ENCODE measurements around the gene PARP9.
A peak's percentile ranks its signal among the peaks of the same experiment; 100 is the strongest.

The PARP9 gene

GRCh38 chr3:122589297-122589696 lies 25.2 kb upstream of the PARP9 start:
- H3K36me3 ChIP-seq (ENCODE audit: insufficient read depth, low read length), result no peaks in the 10 kb centered on the region
- no peaks in the 10 kb centered on the region for H3K4me1 ChIP-seq (ENCODE audit: insufficient read depth, low read length)
- no peak overlapping the region for H3K9ac ChIP-seq (ENCODE audit: low read length)
- no peaks in the 10 kb centered on the region for H3K9me3 ChIP-seq (ENCODE audit: low read length)
- H3K27ac ChIP-seq (ENCODE audit: low read depth, low read length), result no peak overlapping the region
- no peak overlapping the region for H3K4me3 ChIP-seq (ENCODE audit: low read depth in 1 of 2, low read length in 2 of 2)
- H3K27me3 ChIP-seq (ENCODE audit: control insufficient read depth in 1 of 2, insufficient read depth in 2 of 2, low read length in 2 of 2), result no peaks in the 10 kb centered on the region

GRCh38 chr3:122587572-122587971 lies 23.5 kb upstream of the PARP9 start:
- H3K27ac ChIP-seq (ENCODE audit: low read depth, low read length), result no peak overlapping the region
- no peaks in the 10 kb centered on the region for H3K27me3 ChIP-seq (ENCODE audit: control insufficient read depth in 1 of 2, insufficient read depth in 2 of 2, low read length in 2 of 2)
- no peaks in the 10 kb centered on the region for H3K4me1 ChIP-seq (ENCODE audit: insufficient read depth, low read length)
- H3K4me3 ChIP-seq (ENCODE audit: low read depth in 1 of 2, low read length in 2 of 2), result no peak overlapping the region
- no peaks in the 10 kb centered on the region for H3K9me3 ChIP-seq (ENCODE audit: low read length)
- no peaks in the 10 kb centered on the region for H3K36me3 ChIP-seq (ENCODE audit: insufficient read depth, low read length)
- no peak overlapping the region for H3K9ac ChIP-seq (ENCODE audit: low read length)

GRCh38 chr3:122586773-122587485 lies 22.8 kb upstream of the PARP9 start:
- no peak overlapping the region for H3K9ac ChIP-seq (ENCODE audit: low read length)
- no peak overlapping the region for H3K4me3 ChIP-seq (ENCODE audit: low read depth in 1 of 2, low read length in 2 of 2)
- H3K27me3 ChIP-seq (ENCODE audit: control insufficient read depth in 1 of 2, insufficient read depth in 2 of 2, low read length in 2 of 2), result no peaks in the 10 kb centered on the region
- no peaks in the 10 kb centered on the region for H3K4me1 ChIP-seq (ENCODE audit: insufficient read depth, low read length)
- H3K27ac ChIP-seq (ENCODE audit: low read depth, low read length), result no peak overlapping the region
- peaks cover 6% of the 10 kb centered on the region for H3K9me3 ChIP-seq (ENCODE audit: low read length)
- H3K36me3 ChIP-seq (ENCODE audit: insufficient read depth, low read length), result no peaks in the 10 kb centered on the region

GRCh38 chr3:122586098-122586497 lies 22.0 kb upstream of the PARP9 start:
- H3K9ac ChIP-seq (ENCODE audit: low read length), result no peak overlapping the region
- no peaks in the 10 kb centered on the region for H3K27me3 ChIP-seq (ENCODE audit: control insufficient read depth in 1 of 2, insufficient read depth in 2 of 2, low read length in 2 of 2)
- no peak overlapping the region for H3K27ac ChIP-seq (ENCODE audit: low read depth, low read length)
- no peaks in the 10 kb centered on the region for H3K4me1 ChIP-seq (ENCODE audit: insufficient read depth, low read length)
- H3K9me3 ChIP-seq (ENCODE audit: low read length), result peaks cover 6% of the 10 kb centered on the region
- H3K4me3 ChIP-seq (ENCODE audit: low read depth in 1 of 2, low read length in 2 of 2), result no peak overlapping the region
- no peaks in the 10 kb centered on the region for H3K36me3 ChIP-seq (ENCODE audit: insufficient read depth, low read length)

GRCh38 chr3:122582390-122582789 lies 18.3 kb upstream of the PARP9 start:
- H3K27ac ChIP-seq (ENCODE audit: low read depth, low read length), result no peak overlapping the region
- no peaks in the 10 kb centered on the region for H3K4me1 ChIP-seq (ENCODE audit: insufficient read depth, low read length)
- H3K36me3 ChIP-seq (ENCODE audit: insufficient read depth, low read length), result no peaks in the 10 kb centered on the region
- no peak overlapping the region for H3K9ac ChIP-seq (ENCODE audit: low read length)
- no peak overlapping the region for H3K4me3 ChIP-seq (ENCODE audit: low read depth in 1 of 2, low read length in 2 of 2)
- peaks cover 6% of the 10 kb centered on the region for H3K9me3 ChIP-seq (ENCODE audit: low read length)
- no peaks in the 10 kb centered on the region for H3K27me3 ChIP-seq (ENCODE audit: control insufficient read depth in 1 of 2, insufficient read depth in 2 of 2, low read length in 2 of 2)

GRCh38 chr3:122581622-122582021 lies 17.5 kb upstream of the PARP9 start:
- no peak overlapping the region for H3K27ac ChIP-seq (ENCODE audit: low read depth, low read length)
- H3K27me3 ChIP-seq (ENCODE audit: control insufficient read depth in 1 of 2, insufficient read depth in 2 of 2, low read length in 2 of 2), result no peaks in the 10 kb centered on the region
- no peak overlapping the region for H3K4me3 ChIP-seq (ENCODE audit: low read depth in 1 of 2, low read length in 2 of 2)
- H3K9ac ChIP-seq (ENCODE audit: low read length), result no peak overlapping the region
- H3K4me1 ChIP-seq (ENCODE audit: insufficient read depth, low read length), result no peaks in the 10 kb centered on the region
- H3K36me3 ChIP-seq (ENCODE audit: insufficient read depth, low read length), result no peaks in the 10 kb centered on the region
- peaks cover 6% of the 10 kb centered on the region for H3K9me3 ChIP-seq (ENCODE audit: low read length)

GRCh38 chr3:122580470-122580869 lies 16.4 kb upstream of the PARP9 start:
- no peak overlapping the region for H3K4me3 ChIP-seq (ENCODE audit: low read depth in 1 of 2, low read length in 2 of 2)
- no peaks in the 10 kb centered on the region for H3K4me1 ChIP-seq (ENCODE audit: insufficient read depth, low read length)
- no peaks in the 10 kb centered on the region for H3K27me3 ChIP-seq (ENCODE audit: control insufficient read depth in 1 of 2, insufficient read depth in 2 of 2, low read length in 2 of 2)
- H3K9ac ChIP-seq (ENCODE audit: low read length), result no peak overlapping the region
- peaks cover 6% of the 10 kb centered on the region for H3K9me3 ChIP-seq (ENCODE audit: low read length)
- H3K36me3 ChIP-seq (ENCODE audit: insufficient read depth, low read length), result no peaks in the 10 kb centered on the region
- H3K27ac ChIP-seq (ENCODE audit: low read depth, low read length), result no peak overlapping the region

GRCh38 chr3:122578069-122578740 lies 14.1 kb upstream of the PARP9 start:
- no peak overlapping the region for H3K9ac ChIP-seq (ENCODE audit: low read length)
- no peaks in the 10 kb centered on the region for H3K4me1 ChIP-seq (ENCODE audit: insufficient read depth, low read length)
- no peaks in the 10 kb centered on the region for H3K36me3 ChIP-seq (ENCODE audit: insufficient read depth, low read length)
- peak overlapping the region; percentile 38 to 53 for H3K4me3 ChIP-seq (ENCODE audit: low read depth in 1 of 2, low read length in 2 of 2)
- H3K27me3 ChIP-seq (ENCODE audit: control insufficient read depth in 1 of 2, insufficient read depth in 2 of 2, low read length in 2 of 2), result no peaks in the 10 kb centered on the region
- peaks cover 6% of the 10 kb centered on the region for H3K9me3 ChIP-seq (ENCODE audit: low read length)
- H3K27ac ChIP-seq (ENCODE audit: low read depth, low read length), result no peak overlapping the region

GRCh38 chr3:122577409-122578031 lies 13.4 kb upstream of the PARP9 start, which contains the start of gene PARP15:
TSS of gene PARP15 (plus strand) at chr3:122577650. CDS start at chr3:122577668, 18 bp downstream.
- peak within 1 kb of the TSS; percentile 59 for H3K27ac ChIP-seq (ENCODE audit: low read depth, low read length)

GRCh38 chr3:122576174-122576940 lies 12.3 kb upstream of the PARP9 start:
- peaks cover 9% of the 10 kb centered on the region for H3K36me3 ChIP-seq (ENCODE audit: insufficient read depth, low read length)
- no peaks in the 10 kb centered on the region for H3K4me1 ChIP-seq (ENCODE audit: insufficient read depth, low read length)
- peak overlapping the region; percentile 33 for H3K27ac ChIP-seq (ENCODE audit: low read depth, low read length)
- no peak overlapping the region for H3K4me3 ChIP-seq (ENCODE audit: low read depth in 1 of 2, low read length in 2 of 2)
- no peaks in the 10 kb centered on the region for H3K9me3 ChIP-seq (ENCODE audit: low read length)
- no peak overlapping the region for H3K9ac ChIP-seq (ENCODE audit: low read length)
- no peaks in the 10 kb centered on the region for H3K27me3 ChIP-seq (ENCODE audit: control insufficient read depth in 1 of 2, insufficient read depth in 2 of 2, low read length in 2 of 2)

More at GRCh38 chr3:122577409-122578031, 13.4 kb upstream of the PARP9 start, which contains the start of gene PARP15:
- no peaks in the 10 kb centered on the region for H3K27me3 ChIP-seq (ENCODE audit: control insufficient read depth in 1 of 2, insufficient read depth in 2 of 2, low read length in 2 of 2)
- H3K9me3 ChIP-seq (ENCODE audit: low read length), result peaks cover 6% of the 10 kb centered on the region
- peak within 1 kb of the TSS; percentile 38 to 53 for H3K4me3 ChIP-seq (ENCODE audit: low read depth in 1 of 2, low read length in 2 of 2)
- peaks cover under 1% of the 10 kb centered on the region for H3K36me3 ChIP-seq (ENCODE audit: insufficient read depth, low read length)
- no peaks in the 10 kb centered on the region for H3K4me1 ChIP-seq (ENCODE audit: insufficient read depth, low read length)
- H3K9ac ChIP-seq (ENCODE audit: low read length), result peak within 1 kb of the TSS; percentile 37

- H3K4me1 ChIP-seq (ENCODE audit: insufficient read depth, low read length), result peaks cover 16% of the 10 kb centered on the region
- H3K27ac ChIP-seq (ENCODE audit: low read depth, low read length), result no peak overlapping the region
- H3K9me3 ChIP-seq (ENCODE audit: low read length), result no peaks in the 10 kb centered on the region
- peaks cover 28% of the 10 kb centered on the region for H3K36me3 ChIP-seq (ENCODE audit: insufficient read depth, low read length)
- no peak overlapping the region for H3K4me3 ChIP-seq (ENCODE audit: low read depth in 1 of 2, low read length in 2 of 2)
- H3K27me3 ChIP-seq (ENCODE audit: control insufficient read depth in 1 of 2, insufficient read depth in 2 of 2, low read length in 2 of 2), result no peaks in the 10 kb centered on the region
- H3K9ac ChIP-seq (ENCODE audit: low read length), result no peak overlapping the region
Observed at GRCh38 chr3:122572940-122573412, 8.9 kb upstream of the PARP9 start.
